Measurements from ENCODE around the gene FBN2.
"Not testable (repeated sequence)": the region's sequence is repeated elsewhere in the genome, so short reads cannot be mapped to it uniquely, and the experiment has no call there.

FBN2 gene

DNA sequence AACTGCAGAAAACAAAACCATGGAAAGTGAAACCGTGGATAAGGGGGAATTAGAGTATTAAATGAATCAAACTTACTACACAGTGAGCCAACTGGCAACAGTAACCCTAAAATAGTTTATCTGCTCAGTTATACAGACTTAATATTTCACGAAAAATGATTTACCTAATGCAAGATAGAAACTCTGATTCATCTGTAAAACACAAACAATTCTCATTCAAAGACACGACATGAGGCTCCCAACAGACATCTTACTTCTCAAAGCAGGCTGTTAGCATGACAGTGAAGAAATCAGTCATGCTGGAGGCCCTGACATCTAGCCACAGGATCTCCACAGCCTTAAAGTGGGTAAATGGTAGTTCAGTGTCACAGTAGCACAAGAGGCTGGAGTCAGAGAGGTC is 131.2 kb downstream of the FBN2 start:
- Histone ChIP-seq H3K27me3 (peaks cover 7% of the 10 kb centered on the region; the same call in 1 of the 2 replicates), H3K9me3 (no peaks in the 10 kb centered on the region), H3K36me3 (no peaks in the 10 kb centered on the region), H3K4me3 (ENCODE audit: low read depth, low read length) (no peak overlapping the region), H3K4me1 (no peaks in the 10 kb centered on the region)
- TF ChIP-seq, protein P1, sequence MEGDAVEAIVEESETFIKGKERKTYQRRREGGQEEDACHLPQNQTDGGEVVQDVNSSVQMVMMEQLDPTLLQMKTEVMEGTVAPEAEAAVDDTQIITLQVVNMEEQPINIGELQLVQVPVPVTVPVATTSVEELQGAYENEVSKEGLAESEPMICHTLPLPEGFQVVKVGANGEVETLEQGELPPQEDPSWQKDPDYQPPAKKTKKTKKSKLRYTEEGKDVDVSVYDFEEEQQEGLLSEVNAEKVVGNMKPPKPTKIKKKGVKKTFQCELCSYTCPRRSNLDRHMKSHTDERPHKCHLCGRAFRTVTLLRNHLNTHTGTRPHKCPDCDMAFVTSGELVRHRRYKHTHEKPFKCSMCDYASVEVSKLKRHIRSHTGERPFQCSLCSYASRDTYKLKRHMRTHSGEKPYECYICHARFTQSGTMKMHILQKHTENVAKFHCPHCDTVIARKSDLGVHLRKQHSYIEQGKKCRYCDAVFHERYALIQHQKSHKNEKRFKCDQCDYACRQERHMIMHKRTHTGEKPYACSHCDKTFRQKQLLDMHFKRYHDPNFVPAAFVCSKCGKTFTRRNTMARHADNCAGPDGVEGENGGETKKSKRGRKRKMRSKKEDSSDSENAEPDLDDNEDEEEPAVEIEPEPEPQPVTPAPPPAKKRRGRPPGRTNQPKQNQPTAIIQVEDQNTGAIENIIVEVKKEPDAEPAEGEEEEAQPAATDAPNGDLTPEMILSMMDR (IDR thresholded peaks at IDR 0.05; ENCODE audit: low read depth, low read length), result no peak
- DNase-seq, result no peak

DNA sequence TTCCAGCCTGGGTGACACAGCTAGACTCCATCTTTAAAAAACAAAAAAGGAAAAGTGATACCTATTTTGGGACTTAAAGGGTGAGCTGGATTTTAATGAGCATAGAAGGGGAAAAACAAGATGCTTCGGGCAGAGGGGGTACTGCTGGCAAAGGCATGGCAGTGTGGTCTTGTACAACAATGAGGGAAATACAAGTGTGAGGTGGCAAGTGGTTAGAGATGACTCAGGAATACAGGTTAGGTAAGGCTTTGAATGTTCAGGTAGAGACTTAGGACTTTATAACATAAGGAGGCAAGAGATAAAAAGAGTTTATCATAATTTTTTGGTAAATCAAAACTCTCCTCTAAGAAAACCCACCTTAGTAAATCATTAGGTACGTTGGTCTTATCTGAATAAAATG is 132.9 kb downstream of the FBN2 start:
- DNase-seq, result no peak
- H3K27me3 ChIP-seq, result peaks cover 7% of the 10 kb centered on the region; the same call in 1 of the 2 replicates
- H3K4me1 ChIP-seq, result no peaks in the 10 kb centered on the region
- no peaks in the 10 kb centered on the region for H3K36me3 ChIP-seq
- TF ChIP-seq, protein P1 (IDR thresholded peaks at IDR 0.05; ENCODE audit: low read depth, low read length), result no peak
- H3K9me3 ChIP-seq, result no peaks in the 10 kb centered on the region
- no peak overlapping the region for H3K4me3 ChIP-seq (ENCODE audit: low read depth, low read length)

DNA sequence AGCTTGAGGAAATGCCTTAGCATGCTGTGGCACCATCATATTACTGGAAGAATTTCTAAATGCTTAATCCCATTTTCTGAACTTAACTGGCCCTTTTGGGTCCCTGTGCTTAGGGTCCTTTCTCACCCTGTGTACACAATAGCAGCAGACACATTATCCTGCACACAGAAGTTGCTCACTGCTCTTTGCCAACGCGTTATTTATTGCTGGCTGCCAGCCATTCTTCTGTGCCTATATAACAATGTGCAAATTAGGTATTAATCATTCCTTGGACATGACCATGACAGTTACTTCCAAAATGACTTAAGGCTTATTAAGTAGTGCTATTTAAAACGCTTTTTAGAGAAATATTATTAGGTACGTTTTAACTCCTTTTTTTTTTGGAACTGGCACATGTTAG is 134.7 kb downstream of the FBN2 start:
- no peaks in the 10 kb centered on the region for H3K9me3 ChIP-seq
- no peak overlapping the region for H3K4me3 ChIP-seq (ENCODE audit: low read depth, low read length)
- TF ChIP-seq, protein P1 (IDR thresholded peaks at IDR 0.05; ENCODE audit: low read depth, low read length), result no peak
- H3K27me3 ChIP-seq, result peaks cover 7% of the 10 kb centered on the region; the same call in 1 of the 2 replicates
- DNase-seq, result no peak
- H3K4me1 ChIP-seq, result no peaks in the 10 kb centered on the region
- H3K36me3 ChIP-seq, result no peaks in the 10 kb centered on the region

DNA sequence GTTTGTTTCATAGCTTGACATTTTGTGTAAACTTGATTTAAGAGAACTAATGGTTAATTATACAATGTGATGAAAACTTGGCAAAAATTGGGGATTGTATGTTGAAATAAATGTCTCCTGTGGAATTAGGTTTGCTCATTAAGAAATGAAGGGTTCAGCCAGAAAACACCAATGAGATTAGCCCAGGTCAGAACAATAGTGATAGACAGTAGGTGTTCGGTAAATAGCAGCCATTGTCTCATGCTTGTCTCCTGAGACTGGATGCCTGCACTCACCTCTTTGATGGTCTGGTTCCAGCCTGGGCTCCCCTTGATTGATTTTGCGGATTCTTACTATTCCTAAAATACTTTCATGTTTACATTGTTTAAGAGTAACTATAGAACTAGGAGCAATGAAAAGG is 135.5 kb downstream of the FBN2 start:
- H3K27me3 ChIP-seq, result peaks cover 8% of the 10 kb centered on the region
- no peak overlapping the region for H3K4me3 ChIP-seq (ENCODE audit: low read depth, low read length)
- no peaks in the 10 kb centered on the region for H3K9me3 ChIP-seq
- H3K4me1 ChIP-seq, result no peaks in the 10 kb centered on the region
- H3K36me3 ChIP-seq, result no peaks in the 10 kb centered on the region
- TF ChIP-seq, protein P1 (IDR thresholded peaks at IDR 0.05; ENCODE audit: low read depth, low read length), result no peak
- DNase-seq, result no peak

DNA sequence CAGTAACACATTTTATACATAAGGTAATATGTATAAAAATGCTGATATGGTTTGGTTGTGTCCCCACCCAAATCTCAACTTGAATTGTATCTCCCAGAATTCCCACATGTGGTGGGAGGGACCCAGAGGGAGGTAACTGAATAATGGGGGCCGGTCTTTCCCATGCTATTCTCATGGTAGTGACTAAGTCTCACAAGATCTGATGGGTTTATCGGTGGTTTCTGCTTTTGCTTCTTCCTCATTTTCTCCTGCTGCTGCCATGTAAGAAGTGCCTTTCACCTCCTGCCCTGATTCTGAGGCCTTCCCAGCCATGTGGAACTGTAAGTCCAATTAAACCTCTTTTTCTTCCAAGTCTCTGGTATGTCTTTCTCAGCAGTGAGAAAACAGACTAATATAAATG is 137.3 kb downstream of the FBN2 start:
- not testable (repeated sequence) for DNase-seq; H3K36me3 ChIP-seq; H3K4me1 ChIP-seq; H3K9me3 ChIP-seq; H3K4me3 ChIP-seq (ENCODE audit: low read depth, low read length)
- peaks cover 14% of the 10 kb centered on the region for H3K27me3 ChIP-seq

DNA sequence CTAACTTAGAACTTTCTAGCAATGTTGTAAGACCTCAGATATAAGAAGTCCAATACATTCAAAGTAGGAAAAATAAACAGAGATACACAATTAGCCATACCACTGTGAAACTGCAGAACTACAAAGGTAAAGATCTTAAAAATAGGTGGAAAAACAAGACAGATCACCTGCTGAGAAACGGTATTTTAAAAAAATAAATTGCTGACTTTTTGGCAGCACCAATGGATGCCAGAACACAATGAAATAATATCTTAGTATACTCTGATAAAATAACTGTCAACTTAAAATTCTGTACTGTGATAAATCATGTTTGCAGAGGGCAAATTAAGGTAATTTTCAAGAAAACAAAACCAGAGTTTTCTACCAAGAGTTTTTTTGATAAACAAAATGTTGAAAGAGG is 138.9 kb downstream of the FBN2 start:
- Histone ChIP-seq H3K36me3 (no peaks in the 10 kb centered on the region), H3K27me3 (peaks cover 14% of the 10 kb centered on the region), H3K9me3 (no peaks in the 10 kb centered on the region), H3K4me1 (no peaks in the 10 kb centered on the region), H3K4me3 (ENCODE audit: low read depth, low read length) (no peak overlapping the region)
- TF ChIP-seq, protein P1 (IDR thresholded peaks at IDR 0.05; ENCODE audit: low read depth, low read length), result no peak
- no peak for DNase-seq

DNA sequence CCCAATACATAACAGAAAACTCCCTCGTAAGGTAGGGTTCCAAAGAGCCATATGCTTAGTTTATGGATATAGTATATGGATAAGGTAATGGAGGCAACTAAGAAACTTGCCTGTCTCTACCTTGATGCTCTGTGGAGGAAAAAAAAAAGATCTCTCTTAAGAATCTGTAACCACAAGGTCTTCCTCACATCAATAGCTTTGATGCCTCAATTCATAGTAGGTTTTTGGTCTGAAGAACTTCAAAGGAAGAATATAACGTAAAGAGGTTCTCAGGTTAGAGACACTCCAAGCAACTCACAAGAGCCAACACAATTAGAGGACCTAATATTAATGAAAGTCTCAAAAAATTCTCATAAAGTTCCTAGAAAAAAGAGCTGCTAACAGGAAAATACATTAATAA is 140.2 kb downstream of the FBN2 start:
- TF ChIP-seq, protein P1 (IDR thresholded peaks at IDR 0.05; ENCODE audit: low read depth, low read length), result no peak
- no peaks in the 10 kb centered on the region for H3K4me1 ChIP-seq

More for the DNA sequence above, 140.2 kb downstream of the FBN2 start:
- Histone ChIP-seq H3K27me3 (peaks cover 14% of the 10 kb centered on the region), H3K4me3 (ENCODE audit: low read depth, low read length) (no peak overlapping the region), H3K36me3 (no peaks in the 10 kb centered on the region), H3K9me3 (no peaks in the 10 kb centered on the region)
- DNase-seq, result no peak

Data from BE2C (cell line).